A673 (cell line): ENCODE data around the gene COMMD10. TPM values are rescaled to one million over a fixed set of nuclear protein-coding genes. Genes with fewer than 3 reads are reported as not detected.

Experiments used
- BruUV-seq: library from RNA; stranded (reverse); fragments of 400-500 nt; replicated peaks from 2 replicates; lab custom pipeline; 2021; lab: Mats Ljungman, UMichigan
- CTCF ChIA-PET: fragments of 300-600 bp; sonication (Branson Sonifier 250); formaldehyde crosslinking; loops from one replicate; lab custom pipeline; 2022; ENCODE audit warnings: antibody characterized with exemption; lab: Charles Lee
- POLR2A ChIA-PET: fragments of 300-600 bp; sonication (Branson Sonifier 250); formaldehyde crosslinking; loops from one replicate; lab custom pipeline; 2022; ENCODE audit warnings: antibody characterized with exemption; ENCODE audit not compliant: low non-redundant PET; lab: Charles Lee
- DNase-seq: peaks from one replicate; pipeline ENCODE4 v3.0.0-alpha.2; 2015; ENCODE audit warnings: low spot score
- H3K27ac ChIP-seq: fragments of 200-600 bp; sonication (generic); 2 replicates; pipeline ENCODE4 v1.5.1; 2016; ENCODE audit warnings: mixed run types, low read depth, mild to moderate bottlenecking, mixed read lengths, antibody characterized with exemption, low read length; ENCODE audit not compliant: poor library complexity, severe bottlenecking
- H3K27me3 ChIP-seq: fragments of 200-600 bp; sonication (generic); replicated peaks from 2 replicates; pipeline ENCODE4 v1.6.1; 2017; ENCODE audit warnings: mixed run types, low read depth, mild to moderate bottlenecking, mixed read lengths, antibody characterized with exemption, low read length; ENCODE audit not compliant: insufficient read depth, poor library complexity
- H3K36me3 ChIP-seq: fragments of 200-600 bp; sonication (generic); 2 replicates; pipeline ENCODE4 v1.6.1; 2016; ENCODE audit warnings: mixed run types, mild to moderate bottlenecking, mixed read lengths, antibody characterized with exemption, low read length; ENCODE audit not compliant: insufficient read depth, poor library complexity, severe bottlenecking
- H3K4me1 ChIP-seq: fragments of 200-600 bp; sonication (generic); 2 replicates; pipeline ENCODE4 v1.6.1; 2017; ENCODE audit warnings: mixed run types, mild to moderate bottlenecking, mixed read lengths, antibody characterized with exemption, low read length; ENCODE audit not compliant: insufficient read depth, poor library complexity, severe bottlenecking
- H3K4me3 ChIP-seq: fragments of 200-600 bp; sonication (generic); 2 replicates; pipeline ENCODE4 v1.5.1; 2016; ENCODE audit warnings: low read depth, mixed run types, mild to moderate bottlenecking, mixed read lengths, low read length; ENCODE audit not compliant: poor library complexity, severe bottlenecking
- H3K9me3 ChIP-seq: fragments of 200-600 bp; sonication (generic); 2 replicates; pipeline ENCODE4 v1.6.1; 2016; ENCODE audit warnings: mixed run types, low read depth, mild to moderate bottlenecking, mixed read lengths, antibody characterized with exemption, low read length; ENCODE audit not compliant: poor library complexity, severe bottlenecking
- CTCF ChIP-seq: fragments of 300-800, 200-600 bp; sonication (generic); conservative IDR thresholded peaks from 2 replicates; pipeline ENCODE4 v1.5.1; 2017; ENCODE audit warnings: low read depth, mild to moderate bottlenecking, antibody characterized with exemption, low read length, moderate library complexity, mixed read lengths
- EZH2 ChIP-seq: fragments of 200-600 bp; sonication (generic); IDR thresholded peaks from 2 replicates; pipeline ENCODE4 v1.6.1; 2017; ENCODE audit warnings: borderline replicate concordance, low read depth, mild to moderate bottlenecking, mixed read lengths, antibody characterized with exemption, low read length; ENCODE audit not compliant: poor library complexity, severe bottlenecking
- intact Hi-C: fragments of 100-400 bp; cut with micrococcal nuclease; formaldehyde crosslinking; loops from one replicate; pipeline ENCODE4 v1.10.0; 2022; ENCODE audit not compliant: unreplicated experiment
- total RNA-seq: library from RNA; stranded (reverse); gene quantifications from 2 replicates; pipeline ENCODE4 v1.2.3, GENCODE V29; 2021

Gene COMMD10
- total RNA-seq, 1 experiment from 2014 or later = 36.5 TPM

GRCh38 chr5:116229131-116229689, 144.4 kb downstream of the COMMD10 start:
- H3K27me3 ChIP-seq = no peaks in the 10 kb centered on the region
- ChIA-PET POLR2A (no interaction called here), CTCF (no interaction called here)
- H3K4me1 ChIP-seq = no peaks in the 10 kb centered on the region
- no peak overlapping the region for H3K4me3 ChIP-seq
- TF ChIP-seq CTCF (no peak), EZH2 (no peak)
- no TSS peak for BruUV-seq
- H3K36me3 ChIP-seq = no peaks in the 10 kb centered on the region
- no peak overlapping the region for H3K27ac ChIP-seq
- DNase-seq = no peak
- intact Hi-C loops = no loop called here
- H3K9me3 ChIP-seq = no peaks in the 10 kb centered on the region

- no peak overlapping the region for H3K27ac ChIP-seq
- no peak overlapping the region for H3K4me3 ChIP-seq
- H3K4me1 ChIP-seq = no peaks in the 10 kb centered on the region
- ChIA-PET CTCF (no interaction called here), POLR2A (no interaction called here)
- intact Hi-C loops = no loop called here
- BruUV-seq = no TSS peak
- H3K36me3 ChIP-seq = no peaks in the 10 kb centered on the region
- TF ChIP-seq CTCF (no peak), EZH2 (no peak)
- no peaks in the 10 kb centered on the region for H3K9me3 ChIP-seq
- H3K27me3 ChIP-seq = no peaks in the 10 kb centered on the region
- DNase-seq = no peak
Measured at GRCh38 chr5:116231288-116231687, 146.5 kb downstream of the COMMD10 start.

GRCh38 chr5:116234681-116235080, 149.9 kb downstream of the COMMD10 start:
- no peak overlapping the region for H3K27ac ChIP-seq
- CTCF ChIA-PET = no interaction called here
- no peak overlapping the region for H3K4me3 ChIP-seq
- POLR2A ChIA-PET = no interaction called here
- no peaks in the 10 kb centered on the region for H3K4me1 ChIP-seq
- no peaks in the 10 kb centered on the region for H3K27me3 ChIP-seq
- H3K36me3 ChIP-seq = no peaks in the 10 kb centered on the region
- no TSS peak for BruUV-seq
- DNase-seq = no peak
- TF ChIP-seq CTCF = no peak
- TF ChIP-seq EZH2 = no peak
- intact Hi-C loops = no loop called here
- no peaks in the 10 kb centered on the region for H3K9me3 ChIP-seq
